Stimulated activated CD4-positive, alpha-beta T cell treated with anti-CD3 and anti-CD28 coated beads, Interleukin-15, amount 100 ng/mL, for 1 hour (primary cell): Measurements from ENCODE around the gene MAGI1.
"Not testable (repeated sequence)": the region's sequence is repeated elsewhere in the genome, so short reads cannot be mapped to it uniquely, and the experiment has no call there.

Experiments used
- DNase-seq, 2 donors: peaks; one replicate each; pipeline ENCODE4 v3.0.0-alpha.2; 2020; ENCODE audit warnings: low read depth in 1 of 2, low spot score in 1 of 2

MAGI1 gene

GRCh38 chr3:65548848-65549625 lies 489.7 kb downstream of the MAGI1 start:
- no peak for DNase-seq

DNA sequence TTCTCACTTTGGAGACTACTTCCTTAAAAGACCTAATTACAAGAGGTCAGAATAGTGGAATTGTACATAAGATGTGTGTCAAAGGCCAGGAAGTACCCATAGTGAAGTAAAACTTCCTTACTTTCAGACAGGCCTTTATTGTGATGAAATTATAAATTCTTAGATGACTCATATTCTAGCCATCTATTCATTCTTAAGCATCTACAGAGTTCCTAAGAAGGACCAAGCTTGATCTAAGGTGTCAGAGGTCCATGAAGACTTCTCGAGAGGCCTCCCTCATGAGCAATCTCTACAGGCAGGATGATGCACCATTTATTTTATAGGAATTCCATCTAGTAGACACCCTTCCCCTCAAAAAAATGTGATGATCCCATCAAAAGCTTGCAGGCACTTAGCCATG lies 493.3 kb downstream of the MAGI1 start:
- DNase-seq, result no peak

- not testable (repeated sequence) for DNase-seq
These were observed 495.3 kb downstream of the MAGI1 start for GRCh38 chr3:65543391-65543790.

DNA sequence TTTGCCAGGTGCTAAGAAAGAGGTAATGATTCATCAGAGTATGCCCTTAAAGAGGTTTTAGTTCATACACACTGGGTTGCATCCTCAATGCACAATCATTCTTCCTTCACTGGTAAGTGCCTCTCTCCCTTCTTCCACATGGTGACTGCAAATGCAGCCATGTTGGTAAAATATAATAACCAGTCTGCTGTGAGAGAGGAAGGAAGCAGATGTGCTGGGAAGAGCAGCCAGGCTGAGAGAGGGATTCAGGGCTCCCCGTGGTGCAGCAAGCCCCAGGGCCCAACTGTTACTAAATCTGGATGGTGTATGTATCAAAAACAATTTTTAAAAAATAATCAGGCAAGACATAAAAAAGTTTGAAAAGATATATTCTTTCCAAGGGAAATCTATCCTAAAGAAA lies 498.1 kb downstream of the MAGI1 start:
- no peak for DNase-seq

DNA sequence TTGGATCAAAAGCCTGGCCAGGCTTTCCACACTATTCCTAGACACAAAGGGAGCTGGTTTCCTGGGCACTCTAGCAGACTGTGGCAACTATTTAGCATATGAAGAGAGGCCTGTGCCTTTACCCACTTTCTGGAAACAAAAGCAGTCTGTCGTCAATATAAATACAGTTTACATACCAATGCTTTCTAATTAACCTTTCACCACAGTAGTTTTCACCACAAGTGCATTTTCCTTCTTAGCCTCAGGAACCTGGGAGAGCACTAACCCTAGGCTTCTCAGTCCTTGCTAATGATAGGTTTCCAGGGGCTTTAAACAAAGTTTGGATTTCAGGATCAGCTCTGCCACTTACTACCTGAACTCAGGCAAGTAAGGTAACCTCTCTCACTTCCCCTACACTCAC lies 499.1 kb downstream of the MAGI1 start:
- no peak for DNase-seq

GRCh38 chr3:65538101-65538500 lies 500.6 kb downstream of the MAGI1 start:
- no peak for DNase-seq

GRCh38 chr3:65537109-65537508 lies 501.6 kb downstream of the MAGI1 start:
- no peak for DNase-seq

DNA sequence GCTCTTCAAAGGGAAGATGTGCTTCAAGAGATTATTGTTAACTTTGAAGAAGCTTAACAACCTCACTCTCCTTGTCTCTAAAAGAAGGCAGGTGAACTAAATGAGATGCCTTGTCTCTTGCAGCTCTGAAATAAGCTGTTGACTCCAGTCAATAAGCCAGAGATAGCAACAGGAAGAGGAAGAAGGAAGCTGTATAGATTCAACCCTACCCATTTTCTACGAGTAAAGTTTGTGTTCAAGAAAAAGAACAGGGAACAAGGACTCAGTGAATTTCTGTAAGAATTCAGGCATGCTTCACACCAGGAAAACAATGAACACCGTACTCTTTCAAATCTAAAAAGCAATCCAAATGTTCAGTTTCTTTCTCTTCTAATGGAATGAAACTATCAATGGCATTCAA lies 503.5 kb downstream of the MAGI1 start:
- DNase-seq, result no peak

GRCh38 chr3:65534805-65535204 lies 503.9 kb downstream of the MAGI1 start:
- DNase-seq, result no peak

DNA sequence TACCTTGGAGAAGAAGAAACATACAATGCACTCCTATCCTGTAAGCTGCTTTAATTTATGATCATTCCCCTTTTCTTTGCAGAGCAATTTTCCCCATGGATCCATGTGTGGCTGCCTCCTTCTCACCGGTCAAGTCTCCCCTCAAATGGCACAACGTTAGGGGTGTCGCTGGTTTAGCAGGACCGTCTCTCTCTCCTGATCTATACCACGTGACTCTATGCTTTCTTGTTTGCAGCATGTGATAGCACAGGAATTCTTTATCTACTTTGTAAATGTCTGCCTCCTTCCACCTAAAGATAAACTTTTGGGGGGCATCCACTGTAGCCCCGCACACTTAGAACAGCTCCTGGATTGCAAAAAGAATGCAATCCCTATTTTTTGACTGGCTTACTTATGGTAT lies 506.0 kb downstream of the MAGI1 start:
- DNase-seq, result no peak

DNA sequence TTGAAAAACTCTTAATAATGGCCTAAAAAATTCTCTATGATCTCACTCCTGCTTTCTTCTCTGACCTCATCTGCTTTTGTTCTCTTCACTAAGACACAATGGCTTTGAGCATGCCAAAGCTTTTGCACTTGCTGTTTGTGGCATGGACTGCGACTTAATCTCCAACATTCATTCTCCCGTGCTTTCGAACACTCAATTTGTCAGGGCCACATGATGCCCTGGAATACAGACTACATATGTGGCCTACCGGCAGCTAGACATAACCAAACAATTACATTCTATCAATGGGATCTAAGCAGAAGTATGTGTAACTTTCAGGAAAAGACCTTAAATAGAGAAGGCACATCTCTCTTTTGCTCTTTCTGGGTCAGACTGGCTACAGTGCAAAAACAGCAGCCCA lies 506.5 kb downstream of the MAGI1 start:
- no peak for DNase-seq

DNA sequence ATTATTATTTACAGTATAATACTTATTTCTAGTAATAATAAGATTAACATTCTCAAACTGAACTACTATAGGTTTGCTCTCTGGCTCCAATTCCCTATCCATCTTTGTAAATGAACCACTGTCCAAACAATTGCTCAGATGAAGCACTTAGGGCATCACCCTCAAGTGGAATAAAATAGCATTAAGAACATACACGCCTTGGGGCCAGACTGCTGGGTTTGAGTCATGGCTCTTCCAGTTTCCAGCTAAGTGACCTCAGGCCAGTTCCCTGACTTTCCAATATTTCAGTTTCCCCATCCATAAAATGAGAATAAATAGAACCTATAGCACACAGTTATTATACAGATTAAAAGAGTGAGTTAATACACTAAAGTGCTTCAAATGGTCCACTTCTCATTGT lies 507.2 kb downstream of the MAGI1 start:
- DNase-seq, result no peak

- DNase-seq, result no peak
These were observed 512.1 kb downstream of the MAGI1 start for GRCh38 chr3:65526656-65527055.

GRCh38 chr3:65524584-65524983 lies 514.1 kb downstream of the MAGI1 start:
- DNase-seq, result no peak

DNA sequence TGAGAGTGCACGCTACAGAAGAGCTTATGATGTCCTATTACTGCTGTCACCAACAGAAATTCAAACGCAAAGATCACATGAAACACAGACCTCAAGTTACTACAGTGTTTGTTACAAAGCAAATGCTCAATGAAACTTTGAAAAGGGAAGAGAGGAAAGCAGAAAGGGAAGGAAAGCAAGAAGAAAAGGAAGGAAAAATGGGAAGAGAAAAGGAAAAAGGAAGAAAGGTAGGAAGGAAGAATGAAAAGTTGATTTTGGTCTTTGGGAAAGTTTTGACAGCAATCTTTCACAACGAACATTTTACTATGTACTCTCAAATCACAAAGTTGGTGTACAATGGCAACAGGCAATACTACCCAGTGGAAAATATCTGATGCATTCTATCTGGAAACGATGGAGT lies 514.8 kb downstream of the MAGI1 start:
- DNase-seq, result no peak

DNA sequence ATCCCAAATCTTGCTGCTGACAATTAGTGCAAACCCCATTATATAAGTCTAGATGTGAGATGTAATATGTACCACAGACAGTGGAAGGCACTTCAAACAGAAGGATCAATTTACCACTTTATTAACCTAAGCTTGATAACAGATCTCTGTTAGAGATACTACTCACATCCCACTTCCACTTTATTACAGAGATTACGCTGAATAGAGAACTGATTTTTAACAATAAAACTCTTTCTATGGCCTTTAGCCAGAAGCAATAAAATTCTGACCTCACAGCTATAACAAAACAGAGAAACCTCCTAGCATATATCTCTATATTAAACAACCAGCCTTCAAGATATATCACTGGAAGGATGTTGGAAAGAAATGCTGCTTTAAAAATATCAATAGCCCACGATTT lies 517.7 kb downstream of the MAGI1 start:
- no peak for DNase-seq

- no peak for DNase-seq
These were observed 521.7 kb downstream of the MAGI1 start for GRCh38 chr3:65516998-65517397.

DNA sequence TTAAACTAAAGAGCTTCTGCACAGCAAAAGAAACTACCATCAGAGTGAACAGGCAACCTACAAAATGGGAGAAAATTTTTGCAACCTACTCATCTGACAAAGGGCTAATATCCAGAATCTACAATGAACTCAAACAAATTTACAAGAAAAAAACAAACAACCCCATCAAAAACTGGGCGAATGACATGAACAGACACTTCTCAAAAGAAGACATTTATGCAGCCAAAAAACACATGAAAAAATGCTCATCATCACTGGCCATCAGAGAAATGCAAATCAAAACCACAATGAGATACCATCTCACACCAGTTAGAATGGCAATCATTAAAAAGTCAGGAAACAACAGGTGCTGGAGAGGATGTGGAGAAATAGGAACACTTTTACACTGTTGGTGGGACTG lies 524.4 kb downstream of the MAGI1 start:
- not testable (repeated sequence) for DNase-seq

- DNase-seq, result not testable (repeated sequence)
These were observed 529.3 kb downstream of the MAGI1 start for GRCh38 chr3:65509423-65509794.

GRCh38 chr3:65508750-65509422 lies 529.8 kb downstream of the MAGI1 start:
- DNase-seq, result no peak

- no peak for DNase-seq
These were observed 531.3 kb downstream of the MAGI1 start for GRCh38 chr3:65507437-65507836.

DNA sequence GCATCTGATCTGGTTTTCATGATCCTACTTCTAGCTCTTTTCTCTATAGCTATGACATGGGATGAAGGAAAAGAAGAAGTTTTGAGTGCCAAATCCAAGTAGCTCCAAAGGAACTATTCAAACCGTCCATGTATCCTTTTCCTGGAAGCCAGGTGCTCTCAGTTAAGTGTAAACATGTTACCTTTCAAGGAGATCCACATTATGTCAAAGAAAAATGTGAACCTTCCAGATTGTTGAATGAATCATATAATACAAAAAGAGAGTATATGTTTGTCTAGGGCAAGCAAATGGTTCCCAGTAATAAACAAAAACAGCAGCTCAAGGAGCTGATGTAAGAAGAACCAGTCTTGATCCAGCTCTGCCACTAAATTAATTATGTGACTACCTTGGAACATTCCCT lies 534.9 kb downstream of the MAGI1 start:
- DNase-seq, result no peak

- no peak for DNase-seq
These were observed 536.2 kb downstream of the MAGI1 start for GRCh38 chr3:65502526-65502925.
